Measurements from ENCODE around the gene ZNF511.

The ZNF511 gene

DNA sequence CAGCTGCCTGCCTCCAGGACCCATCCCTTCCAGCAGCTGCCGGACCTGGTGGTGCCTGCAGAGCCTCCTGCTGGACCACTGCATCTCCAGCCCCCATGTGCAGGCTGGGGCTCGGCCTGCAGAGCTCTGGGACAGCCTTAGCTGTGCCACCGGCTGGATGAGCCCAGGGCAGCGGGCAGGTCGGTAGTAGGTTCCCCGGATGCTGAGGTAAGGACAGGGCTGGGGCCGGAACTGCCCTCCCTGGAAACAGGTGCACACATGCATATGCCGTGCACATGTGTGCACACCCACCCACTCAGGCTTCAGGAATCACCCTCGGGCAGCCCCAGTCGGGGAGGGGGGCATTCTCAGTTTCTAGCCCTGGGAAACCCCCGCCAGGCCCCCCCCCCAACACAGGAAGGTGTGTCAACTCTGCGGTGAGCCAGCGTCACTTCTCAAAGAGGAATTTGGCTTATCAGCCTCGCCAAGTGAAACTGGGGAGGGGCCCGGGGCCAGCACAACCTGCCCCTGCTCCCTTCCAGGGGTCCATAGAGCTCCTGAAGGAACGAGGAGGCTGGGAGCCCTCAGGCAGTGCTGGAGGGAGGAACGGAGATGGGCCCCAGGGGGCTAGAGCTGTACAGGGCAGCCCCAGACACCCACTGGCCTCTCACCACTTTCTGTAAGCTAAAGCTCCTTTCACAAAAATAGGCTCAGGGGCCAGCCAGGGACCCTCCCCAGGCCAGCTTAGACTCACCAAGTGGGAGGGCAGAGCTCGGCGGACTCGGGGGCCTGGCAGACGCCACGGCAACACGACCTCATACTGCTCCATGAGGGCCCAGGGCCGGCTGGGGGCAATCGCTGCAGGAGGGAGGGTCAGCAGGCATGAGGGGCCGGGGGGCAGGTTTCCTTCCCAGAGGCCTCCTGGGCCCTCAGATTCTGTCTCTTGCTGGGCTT, 33.7 kb upstream of the ZNF511 start:
- peak; percentile 59 for DNase-seq (ENCODE audit: low spot score)

DNA sequence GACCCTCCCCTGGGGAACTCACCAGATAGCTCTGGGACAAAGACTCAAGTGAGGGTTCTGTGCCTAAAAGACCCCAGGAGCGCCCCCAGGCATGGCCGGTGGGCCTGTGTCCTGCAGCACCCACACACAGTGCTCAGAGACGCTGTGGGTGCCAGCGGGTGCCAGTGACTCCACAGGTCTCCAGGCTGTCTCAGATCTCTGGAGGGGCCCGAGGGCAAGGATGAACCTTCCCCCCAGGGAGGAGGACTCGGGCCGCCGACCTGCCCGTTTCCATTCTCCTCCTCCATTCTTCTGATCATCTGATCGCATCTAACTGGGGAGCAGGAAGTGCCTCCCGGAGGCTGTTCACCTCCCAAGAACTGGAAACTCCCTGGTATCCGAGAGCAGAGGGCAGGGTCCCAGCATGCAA, 33.0 kb upstream of the ZNF511 start:
- peak; percentile 68 for DNase-seq (ENCODE audit: low spot score)

DNA sequence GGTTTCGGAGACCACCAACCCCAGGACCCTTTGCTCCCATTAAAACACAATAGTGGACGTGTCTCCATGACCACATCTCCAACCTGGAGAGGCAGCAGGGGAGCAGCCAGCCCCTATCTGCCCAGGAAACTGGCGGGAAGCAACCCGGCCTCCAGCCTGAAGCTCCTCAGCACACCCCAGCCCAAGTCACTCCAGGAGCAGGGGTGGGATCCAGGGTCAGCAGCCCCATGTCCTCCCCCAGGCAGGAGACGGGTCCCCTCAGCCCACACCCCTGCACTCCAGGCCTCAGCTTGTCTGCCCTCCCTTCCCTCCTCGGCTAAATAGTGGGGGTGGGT, 32.6 kb upstream of the ZNF511 start:
- no peak for DNase-seq (ENCODE audit: low spot score)

DNA sequence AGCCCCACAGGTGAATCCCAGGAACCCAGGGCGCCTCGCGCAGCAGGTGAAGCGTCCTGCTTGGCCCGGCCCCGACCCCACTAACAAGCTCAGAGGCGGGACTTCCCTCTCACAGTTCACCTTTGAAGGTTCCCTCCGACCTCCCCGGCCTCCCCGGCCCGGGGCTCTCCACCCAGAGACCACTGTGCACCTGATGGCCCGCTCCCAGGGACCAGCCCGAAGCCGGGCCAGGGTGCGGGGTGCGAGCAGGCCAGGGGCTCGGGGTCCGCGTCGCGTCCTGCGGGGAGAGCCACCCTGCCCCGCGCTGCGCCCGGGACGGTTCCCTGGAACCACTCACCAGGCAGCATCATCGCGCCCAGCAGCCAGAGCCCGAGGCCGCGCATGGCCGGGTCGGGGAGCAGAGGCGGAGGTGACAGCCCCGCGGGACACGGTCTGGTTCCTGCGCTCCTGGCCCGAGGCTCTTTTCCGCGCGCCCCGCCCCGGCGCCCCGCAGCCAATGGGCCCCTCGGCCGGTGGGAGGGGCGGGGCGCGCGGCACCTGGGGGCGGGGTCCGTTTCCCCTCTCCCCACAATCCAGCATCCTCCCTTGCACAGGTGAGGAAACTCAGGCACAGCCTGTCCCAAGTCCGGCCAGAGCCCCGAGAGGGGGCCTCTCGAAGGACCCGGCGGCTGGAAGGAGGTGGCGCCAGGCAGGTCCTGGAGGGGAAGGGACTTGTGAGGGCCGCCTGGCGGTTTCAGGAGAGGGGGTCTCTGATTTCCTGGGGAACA, 32.1 kb upstream of the ZNF511 start, which contains the start of gene ADAM8:
Gene ADAM8 (minus strand): TSS at position 434 of the 767 bp plus-strand sequence. CDS start 51 bp downstream, at position 383.
- peak; percentile 58 for DNase-seq (ENCODE audit: low spot score)

DNA sequence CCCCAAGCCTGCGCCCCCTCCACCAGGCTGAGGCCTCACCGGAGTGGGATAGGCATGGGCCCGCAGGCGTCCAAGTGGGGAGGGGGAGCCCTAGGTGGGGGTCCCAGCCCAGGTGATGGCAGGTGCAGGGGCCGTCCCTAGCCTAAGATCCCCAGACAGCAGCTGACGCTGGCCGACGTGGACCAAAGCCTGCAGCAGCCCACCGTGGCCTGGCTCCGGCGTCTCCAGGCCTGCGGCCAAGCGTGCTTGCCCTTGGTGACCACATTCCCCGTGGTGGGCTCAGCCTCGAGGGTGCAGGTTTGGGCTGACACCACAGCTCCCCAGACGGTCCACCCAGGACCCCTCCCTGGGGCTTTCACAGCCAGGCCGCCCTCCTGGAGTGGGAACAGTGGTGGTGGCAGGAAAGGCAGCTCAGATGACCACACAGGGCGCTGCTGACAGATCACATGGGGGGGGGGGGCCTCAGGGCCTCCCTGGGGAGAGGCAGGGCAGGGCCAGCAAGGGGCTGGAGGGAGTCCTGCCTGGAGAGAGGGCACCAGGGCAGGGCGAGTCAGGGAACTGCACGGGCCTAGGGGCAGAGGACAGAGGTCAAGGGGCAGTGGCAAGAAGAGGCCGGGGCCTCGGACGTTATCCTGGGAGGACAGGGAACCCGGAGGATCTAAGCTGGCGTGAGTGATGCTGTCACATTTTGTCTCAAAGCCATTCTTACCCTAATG, 31.3 kb upstream of the ZNF511 start:
- DNase-seq (ENCODE audit: low spot score) = no peak

DNA sequence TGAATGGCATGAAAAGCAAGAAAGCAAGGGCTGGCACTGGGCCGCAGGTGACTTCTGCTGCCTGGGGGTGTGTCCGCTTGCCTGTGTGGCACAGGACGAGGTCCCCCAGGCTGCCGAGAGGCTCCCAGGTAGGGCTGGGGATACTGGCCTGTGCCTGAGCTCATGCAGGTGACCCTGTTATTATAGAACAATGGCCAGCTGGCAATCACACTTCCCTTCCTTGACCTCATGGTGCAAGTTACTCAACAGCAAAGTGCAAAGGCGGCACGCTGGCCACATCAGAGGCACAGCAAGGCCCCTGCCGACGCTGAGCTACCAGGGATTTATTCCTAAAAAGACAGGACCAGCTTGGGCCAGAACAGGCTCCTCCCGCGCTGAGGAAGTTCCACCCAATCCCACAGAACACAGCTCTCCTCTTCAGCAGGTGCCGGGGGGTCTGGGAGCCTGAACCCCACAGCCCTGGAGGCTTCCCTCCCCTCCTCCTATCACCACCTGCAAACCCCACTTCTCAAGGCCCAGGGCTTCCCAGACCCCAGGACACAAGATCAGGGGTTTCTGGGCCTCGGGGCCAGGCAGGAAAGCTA, 30.6 kb upstream of the ZNF511 start:
- DNase-seq (ENCODE audit: low spot score) = no peak

DNA sequence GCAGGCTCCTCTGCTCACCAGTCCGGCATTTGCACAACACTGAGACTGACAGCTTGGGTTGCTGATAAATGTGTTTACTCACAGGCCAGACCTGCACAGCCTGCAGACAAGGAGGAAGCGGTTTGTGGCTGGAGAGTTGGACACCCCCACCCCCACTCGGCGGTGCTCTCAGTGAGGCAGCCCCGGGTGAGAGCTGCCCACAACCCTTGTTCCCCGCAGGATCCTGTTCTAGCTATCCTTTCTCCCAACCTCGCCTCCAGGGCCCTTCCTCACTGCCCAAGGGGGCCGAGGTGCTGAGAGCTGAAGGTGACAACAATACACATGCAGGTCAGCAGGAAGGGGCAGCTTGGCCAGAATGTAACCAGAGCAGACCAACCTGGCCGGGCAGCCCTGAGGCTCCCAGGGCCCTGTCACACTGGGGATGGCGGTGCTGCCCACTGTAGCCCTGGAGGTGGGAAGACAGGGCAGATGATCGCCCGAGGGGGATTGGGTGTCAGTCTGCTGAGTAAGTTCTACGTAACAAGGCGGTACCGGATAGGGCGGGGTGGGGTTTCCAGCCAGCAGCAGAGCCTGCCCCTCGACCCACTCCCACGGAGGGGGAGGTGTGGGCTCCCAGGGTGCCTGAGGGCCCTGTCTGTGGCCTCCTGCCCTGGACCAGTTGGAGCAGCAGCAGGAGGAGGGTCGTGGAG, 30.0 kb upstream of the ZNF511 start:
- peak; percentile 43 for DNase-seq (ENCODE audit: low spot score)

DNA sequence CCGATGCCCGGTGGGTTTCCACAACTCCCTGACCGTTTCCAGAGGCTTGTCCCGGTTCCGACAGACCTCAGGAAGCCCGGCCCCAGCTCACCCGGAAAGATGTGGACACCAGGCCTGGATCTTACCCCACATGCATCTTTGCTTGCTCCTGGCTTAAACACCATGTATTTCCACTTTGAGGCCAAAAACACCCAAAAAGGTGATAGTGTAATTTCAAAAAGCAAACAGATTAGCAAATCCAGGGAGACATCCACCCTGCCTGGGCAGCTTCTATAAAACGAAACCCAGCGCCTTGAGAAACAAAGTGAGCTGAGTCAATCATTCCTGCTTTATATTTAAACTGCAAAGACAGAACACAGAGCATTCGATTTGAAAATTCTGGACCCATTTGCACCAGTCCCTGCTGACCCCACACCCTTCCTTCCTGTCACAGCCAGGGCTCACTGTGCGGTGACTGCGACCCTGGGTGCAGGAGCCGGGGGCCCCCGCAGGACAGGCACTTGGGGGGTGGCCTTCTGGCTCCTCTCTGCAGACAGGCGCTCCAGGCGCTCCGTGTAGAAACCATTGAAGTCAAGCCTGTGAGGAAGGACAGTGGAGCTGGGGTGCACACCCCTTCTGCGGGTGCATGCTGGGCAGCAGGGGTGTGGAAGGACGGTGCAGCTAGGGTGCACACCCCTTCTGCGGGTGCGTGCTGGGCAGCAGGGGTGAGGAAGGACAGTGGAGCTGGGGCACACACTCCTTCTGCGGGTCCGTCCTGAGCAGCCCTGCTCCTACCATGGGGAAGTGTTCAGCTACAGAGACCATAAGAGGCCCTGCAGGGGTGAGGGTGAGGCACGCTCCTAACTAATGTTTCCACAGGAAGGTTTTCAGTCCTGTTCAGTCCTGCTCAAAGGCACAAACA, 29.1 kb upstream of the ZNF511 start:
- no peak for DNase-seq (ENCODE audit: low spot score)

DNA sequence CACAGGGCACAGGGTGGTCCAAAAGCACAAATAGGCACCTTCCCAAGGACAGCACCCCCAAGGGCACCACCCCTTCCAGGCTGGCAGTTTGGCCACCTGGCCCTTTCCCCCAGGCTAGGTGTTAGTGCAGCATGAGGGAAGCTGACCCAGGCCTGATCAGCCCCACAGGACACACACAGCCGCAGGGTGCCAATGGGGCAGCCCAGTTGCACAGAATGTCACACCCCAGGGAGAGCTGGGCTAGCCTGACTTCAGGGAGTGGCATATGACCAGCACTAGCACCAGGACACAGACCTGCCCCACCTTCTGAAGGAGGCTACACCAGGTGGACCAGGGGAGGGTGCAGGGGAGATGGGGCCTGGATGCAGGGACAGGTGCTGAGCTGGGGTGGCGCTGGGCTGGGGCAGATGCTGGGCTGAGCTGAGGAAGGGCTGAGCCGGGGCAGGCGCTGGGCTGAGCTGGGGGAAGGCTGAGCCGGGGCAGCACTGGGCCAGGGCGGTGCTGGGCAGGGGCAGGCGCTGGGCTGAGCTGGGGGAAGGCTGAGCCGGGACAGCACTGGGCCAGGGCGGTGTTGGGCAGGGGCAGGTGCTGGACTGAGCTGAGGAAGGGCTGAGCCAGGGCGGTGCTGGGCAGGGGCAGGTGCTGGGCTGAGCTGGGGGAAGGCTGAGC, 28.2 kb upstream of the ZNF511 start:
- no peak for DNase-seq (ENCODE audit: low spot score)

DNA sequence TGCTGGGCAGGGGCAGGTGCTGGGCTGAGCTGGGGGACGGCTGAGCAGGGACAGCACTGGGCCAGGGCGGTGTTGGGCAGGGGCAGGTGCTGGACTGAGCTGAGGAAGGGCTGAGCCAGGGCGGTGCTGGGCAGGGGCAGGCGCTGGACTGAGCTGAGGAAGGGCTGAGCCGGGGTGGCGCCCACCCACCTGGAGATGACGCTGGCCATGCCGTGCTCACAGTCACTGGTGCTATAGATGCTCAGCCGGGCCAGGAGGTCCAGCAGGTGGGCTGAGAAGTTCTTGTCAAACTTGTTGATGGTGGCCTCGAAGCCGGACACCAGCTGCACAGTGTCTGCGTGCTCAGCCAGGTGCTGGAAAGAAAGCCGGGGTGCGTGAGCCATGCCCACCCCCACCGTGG, 27.6 kb upstream of the ZNF511 start:
- no peak for DNase-seq (ENCODE audit: low spot score)

DNA sequence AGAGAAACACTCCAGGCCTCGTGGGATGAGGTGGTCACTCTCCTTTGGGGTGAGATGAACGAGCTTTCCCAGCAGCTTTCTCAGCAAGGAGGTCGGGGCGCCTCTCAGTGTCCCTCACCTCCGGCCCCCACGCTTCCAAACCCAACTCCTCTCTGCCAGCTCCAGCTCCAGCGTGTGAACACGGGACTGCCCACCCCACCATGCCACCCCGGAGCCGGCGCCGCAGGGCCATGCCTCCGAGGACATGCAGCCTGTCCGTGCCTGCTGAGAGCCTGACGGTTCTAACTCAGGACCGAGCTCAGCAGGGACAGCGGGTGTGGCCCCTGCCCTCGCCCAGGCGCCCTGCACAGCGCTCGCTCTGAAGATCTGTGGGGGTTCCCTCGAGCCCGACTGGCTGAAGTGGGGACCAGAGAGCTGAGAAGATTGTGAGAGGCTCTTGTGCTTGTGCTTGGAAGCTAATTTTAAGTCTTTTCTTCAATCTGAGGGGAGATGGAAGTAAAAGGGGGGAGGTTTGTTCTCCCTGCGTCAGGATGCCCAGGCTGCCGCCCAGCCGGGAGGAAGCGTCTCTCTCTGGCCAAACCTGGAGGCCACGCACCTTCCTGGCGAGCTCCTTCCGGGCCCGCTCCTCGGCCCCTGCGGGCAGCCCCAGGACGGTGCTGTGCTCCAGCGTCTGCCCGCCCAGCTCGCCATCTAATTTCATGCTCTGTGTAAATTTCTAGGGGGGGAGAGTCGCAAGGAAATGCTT, 26.9 kb upstream of the ZNF511 start:
- no peak for DNase-seq (ENCODE audit: low spot score)

DNA sequence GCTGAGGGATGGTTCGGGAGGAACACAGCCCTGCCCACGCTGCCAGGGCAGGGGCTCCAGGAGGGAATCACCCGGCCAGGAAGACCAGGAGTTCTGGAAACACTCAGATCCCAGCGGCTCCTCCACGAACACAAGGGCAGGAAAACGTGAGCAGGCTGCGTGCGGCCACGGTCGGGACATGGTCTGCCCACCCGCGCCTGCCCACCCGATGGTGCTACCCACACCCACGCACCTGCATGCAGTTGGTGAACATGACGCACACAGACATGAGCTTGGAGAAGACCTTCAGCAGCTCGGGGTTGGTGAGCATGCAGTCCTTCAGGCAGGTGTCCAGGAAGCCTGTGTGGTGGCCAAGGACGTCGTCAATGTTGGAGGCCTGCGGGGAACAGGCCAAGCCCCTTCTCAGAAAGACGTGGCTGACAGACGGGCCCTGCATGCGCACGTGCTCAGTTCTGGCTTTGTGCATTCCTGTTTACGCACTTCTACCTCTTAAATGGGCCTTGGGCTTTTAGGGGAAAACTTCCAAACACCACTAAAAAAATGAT, 25.8 kb upstream of the ZNF511 start:
- DNase-seq (ENCODE audit: low spot score) = no peak

DNA sequence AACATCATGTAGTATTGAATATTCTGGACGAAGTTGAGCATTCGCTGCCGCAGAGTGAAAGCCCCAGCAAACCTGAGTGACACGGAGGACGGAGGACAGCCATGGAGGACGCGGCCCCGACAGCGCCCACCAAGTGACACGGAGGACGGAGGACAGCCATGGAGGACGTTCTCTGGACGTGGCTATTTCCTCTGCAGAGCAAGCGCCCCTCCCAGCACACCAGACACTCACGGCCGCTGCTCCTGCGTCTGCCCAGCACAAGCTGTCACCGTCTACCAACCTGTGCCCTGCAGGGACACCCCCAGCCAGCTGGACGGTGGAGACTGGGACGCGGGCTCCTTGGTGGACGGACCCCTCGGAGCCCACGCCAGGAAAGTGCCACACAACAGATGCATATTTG, 24.8 kb upstream of the ZNF511 start:
- no peak for DNase-seq (ENCODE audit: low spot score)

DNA sequence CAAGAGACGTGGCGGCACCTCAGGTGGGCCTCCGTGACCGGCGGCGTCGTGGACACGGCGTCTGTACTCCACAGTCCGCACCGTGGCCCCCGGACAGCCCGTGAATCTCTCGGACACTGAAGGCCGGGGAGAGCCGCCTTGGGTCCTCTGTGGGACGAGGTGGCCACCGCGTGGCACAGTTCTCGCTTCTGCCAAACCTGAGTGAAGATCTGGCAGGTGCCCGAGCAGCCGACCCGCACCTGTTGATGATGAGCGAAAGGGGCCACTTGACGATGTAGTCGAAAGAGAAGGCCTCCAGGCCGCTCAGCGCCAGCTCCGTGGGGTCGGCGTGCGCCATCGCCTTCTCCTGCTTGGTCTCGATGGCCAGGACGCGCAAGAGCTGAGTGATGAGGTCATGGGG, 23.5 kb upstream of the ZNF511 start:
- no peak for DNase-seq (ENCODE audit: low spot score)

DNA sequence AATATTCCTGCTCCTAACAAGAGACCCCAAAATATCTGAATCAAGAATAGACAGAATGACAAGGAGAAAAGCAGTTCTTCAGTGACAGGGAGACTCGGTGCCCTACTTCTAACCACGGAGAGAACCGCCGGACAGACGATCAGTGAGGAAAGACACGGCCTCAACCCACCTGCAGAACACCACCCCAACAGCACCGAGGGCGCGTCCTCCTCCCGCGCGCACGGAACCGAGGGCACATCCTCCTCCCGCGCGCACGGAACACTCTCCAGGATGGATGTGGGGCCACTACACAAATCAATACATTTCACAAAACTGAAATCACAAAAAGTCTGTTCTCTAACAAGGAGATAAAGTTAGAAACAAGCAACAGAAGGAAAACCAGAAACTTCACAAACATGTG, 22.3 kb upstream of the ZNF511 start:
- no peak for DNase-seq (ENCODE audit: low spot score)

DNA sequence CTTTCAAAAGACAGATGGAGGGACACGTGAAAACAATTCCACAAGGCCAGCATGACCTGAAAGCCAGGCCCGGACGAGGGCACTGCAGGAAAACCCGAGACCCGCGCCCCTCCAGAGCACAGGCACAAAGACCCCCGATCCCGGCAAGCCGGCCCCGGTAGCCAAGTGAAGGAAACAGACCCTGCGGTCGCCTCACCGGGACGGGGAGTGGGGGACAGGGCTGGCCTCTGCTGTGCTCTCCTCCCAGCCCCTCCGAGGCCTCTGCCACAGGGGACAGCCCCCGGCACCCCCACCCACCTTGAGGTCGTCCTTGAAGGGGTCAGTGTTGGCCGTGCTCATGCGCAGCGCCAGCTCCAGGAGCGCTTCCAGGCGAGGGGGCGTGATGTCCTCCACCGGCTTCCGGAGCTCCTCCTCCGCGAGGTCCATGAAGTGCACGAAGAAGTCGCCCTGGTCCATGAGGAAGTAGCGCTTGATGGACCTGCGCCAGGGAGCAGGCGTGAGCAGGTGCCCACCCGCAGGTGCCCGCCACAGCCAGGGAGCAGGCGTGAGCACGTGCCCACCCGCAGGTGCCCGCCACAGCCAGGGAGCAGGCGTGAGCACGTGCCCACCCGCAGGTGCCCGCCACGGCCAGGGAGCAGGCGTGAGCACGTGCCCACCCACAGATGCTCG, 20.7 kb upstream of the ZNF511 start:
- no peak for DNase-seq (ENCODE audit: low spot score)

DNA sequence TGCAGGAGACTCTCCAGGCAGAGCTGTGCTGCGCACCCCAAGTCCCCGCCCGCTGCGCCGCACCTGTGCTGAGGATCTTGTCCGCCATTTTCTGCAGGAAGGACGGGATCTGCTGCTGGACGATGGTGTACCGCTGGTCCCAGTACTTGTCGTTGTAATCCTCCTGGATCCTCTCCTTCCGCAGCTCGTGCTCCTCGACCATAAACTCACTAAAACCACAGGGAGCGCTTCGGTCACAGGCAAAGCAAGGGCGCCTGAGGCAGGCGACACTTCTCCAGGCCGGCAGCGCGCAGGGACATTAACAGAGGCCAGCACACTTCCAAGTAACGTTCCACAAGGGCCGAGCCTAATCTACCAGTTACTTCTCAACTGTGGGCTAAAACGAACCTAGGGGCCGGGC, 19.0 kb upstream of the ZNF511 start:
- DNase-seq (ENCODE audit: low spot score) = no peak
